ENCODE data around the gene MMP20. TPM values are rescaled to one million over a fixed set of nuclear protein-coding genes. Genes with fewer than 3 reads are reported as not detected.

The MMP20 gene
- total and polyA plus RNA-seq, 2 donors (not counting 3 experiments of a cell fraction or from before 2014, with no cell fraction given) = not detected

GRCh38 chr11:102589047-102589459 is 36.1 kb downstream of the MMP20 start:
- no peaks in the 10 kb centered on the region for H3K79me2 ChIP-seq (ENCODE audit: control insufficient read depth, insufficient read depth, low read length)
- TF ChIP-seq POLR2A (IDR thresholded peaks at IDR 0.05; ENCODE audit: low read depth, low read length) (no peak), GATA2 (IDR thresholded peaks at IDR 0.05; ENCODE audit: insufficient read depth, insufficient read length, low read depth, low read length) (no peak), FOS (IDR thresholded peaks at IDR 0.05; ENCODE audit: borderline replicate concordance, insufficient read depth, low read length) (no peak), MYC (IDR thresholded peaks at IDR 0.05; ENCODE audit: low read depth, low read length) (no peak), EZH2 (IDR thresholded peaks at IDR 0.05; ENCODE audit: borderline replicate concordance, low read depth, low read length, severe bottlenecking) (no peak), MAX (IDR thresholded peaks at IDR 0.05; ENCODE audit: insufficient read depth, insufficient read length) (no peak)
- no peak overlapping the region for H3K4me3 ChIP-seq (replicated peaks in 1 of 3; ENCODE audit: insufficient read depth in 1 of 3, low read depth in 1 of 3, low read length in 3 of 3)
- H3K4me1 ChIP-seq (ENCODE audit: control insufficient read depth, extremely low read depth, insufficient read depth, low read length) = no peaks in the 10 kb centered on the region
- intact Hi-C loops (cut with micrococcal nuclease) = no loop called here
- no peak for DNase-seq (ENCODE audit: low read depth, low spot score)
- H3K4me2 ChIP-seq (ENCODE audit: insufficient read depth, low read length) = no peak overlapping the region
- H3K9ac ChIP-seq (replicated peaks; ENCODE audit: extremely low read depth, insufficient read depth, low read length) = no peak overlapping the region
- POLR2A ChIA-PET = no interaction called here
- H3K9me3 ChIP-seq (replicated peaks; ENCODE audit: control insufficient read depth, insufficient read depth, low read length) = no peaks in the 10 kb centered on the region
- no peaks in the 10 kb centered on the region for H4K20me1 ChIP-seq (replicated peaks; ENCODE audit: control insufficient read depth, extremely low read depth, insufficient read depth, low read length)
- CTCF ChIA-PET = no interaction called here
- no TSS peak for BruUV-seq (replicated peaks)
- dilution Hi-C loops (cut with MboI; ENCODE audit: extremely low pct_ligation_motif_present, low sequenced_read_pairs) = no loop called here
- H3K9me1 ChIP-seq (replicated peaks; ENCODE audit: control insufficient read depth, extremely low read depth, insufficient read depth, low read length) = no peaks in the 10 kb centered on the region
- FAIRE-seq = no peak
- no peaks in the 10 kb centered on the region for H3K36me3 ChIP-seq (ENCODE audit: control insufficient read depth in 2 of 2, extremely low read depth in 1 of 2, insufficient read depth in 2 of 2, low read length in 2 of 2)
- no peak overlapping the region for H3K27ac ChIP-seq (ENCODE audit: insufficient read depth, low read depth, low read length)
- H2AFZ ChIP-seq (ENCODE audit: low read depth, low read length) = no peak overlapping the region
- no peaks in the 10 kb centered on the region for H3K27me3 ChIP-seq (ENCODE audit: control insufficient read depth in 2 of 2, insufficient read depth in 2 of 2, low read length in 2 of 2)

GRCh38 chr11:102587722-102588121 is 37.4 kb downstream of the MMP20 start:
- Histone ChIP-seq H3K27me3 (ENCODE audit: control insufficient read depth in 2 of 2, insufficient read depth in 2 of 2, low read length in 2 of 2) (no peaks in the 10 kb centered on the region), H3K4me3 (replicated peaks in 1 of 3; ENCODE audit: insufficient read depth in 1 of 3, low read depth in 1 of 3, low read length in 3 of 3) (no peak overlapping the region), H2AFZ (ENCODE audit: low read depth, low read length) (no peak overlapping the region), H3K79me2 (ENCODE audit: control insufficient read depth, insufficient read depth, low read length) (no peaks in the 10 kb centered on the region), H3K4me1 (ENCODE audit: control insufficient read depth, extremely low read depth, insufficient read depth, low read length) (no peaks in the 10 kb centered on the region), H3K36me3 (ENCODE audit: control insufficient read depth in 2 of 2, extremely low read depth in 1 of 2, insufficient read depth in 2 of 2, low read length in 2 of 2) (no peaks in the 10 kb centered on the region), H3K9me1 (replicated peaks; ENCODE audit: control insufficient read depth, extremely low read depth, insufficient read depth, low read length) (no peaks in the 10 kb centered on the region), H4K20me1 (replicated peaks; ENCODE audit: control insufficient read depth, extremely low read depth, insufficient read depth, low read length) (no peaks in the 10 kb centered on the region), H3K9me3 (replicated peaks; ENCODE audit: control insufficient read depth, insufficient read depth, low read length) (no peaks in the 10 kb centered on the region), H3K27ac (ENCODE audit: insufficient read depth, low read depth, low read length) (no peak overlapping the region), H3K9ac (replicated peaks; ENCODE audit: extremely low read depth, insufficient read depth, low read length) (no peak overlapping the region), H3K4me2 (ENCODE audit: insufficient read depth, low read length) (no peak overlapping the region)
- no peak for TF ChIP-seq POLR2AphosphoS5 (IDR thresholded peaks at IDR 0.05; ENCODE audit: insufficient read depth, low read depth, low read length)
- TF ChIP-seq CTCF (IDR thresholded peaks at IDR 0.05; ENCODE audit: extremely low read depth in 1 of 2, insufficient read depth in 1 of 2, low read depth in 1 of 2, low read length in 2 of 2) = no peak
- no peak for TF ChIP-seq MAX (IDR thresholded peaks at IDR 0.05; ENCODE audit: insufficient read depth, insufficient read length)
- TF ChIP-seq GATA2 (IDR thresholded peaks at IDR 0.05; ENCODE audit: insufficient read depth, insufficient read length, low read depth, low read length) = no peak
- TF ChIP-seq POLR2A (IDR thresholded peaks at IDR 0.05; ENCODE audit: low read depth, low read length) = no peak
- TF ChIP-seq JUN (IDR thresholded peaks at IDR 0.05; ENCODE audit: borderline replicate concordance, insufficient read depth, insufficient read length, low read depth) = no peak
- no peak for TF ChIP-seq FOS (IDR thresholded peaks at IDR 0.05; ENCODE audit: borderline replicate concordance, insufficient read depth, low read length)
- no peak for TF ChIP-seq EZH2 (IDR thresholded peaks at IDR 0.05; ENCODE audit: borderline replicate concordance, low read depth, low read length, severe bottlenecking)
- TF ChIP-seq MYC (IDR thresholded peaks at IDR 0.05; ENCODE audit: low read depth, low read length) = no peak
- no TSS peak for BruUV-seq (replicated peaks)
- intact Hi-C loops (cut with micrococcal nuclease) = no loop called here
- ChIA-PET POLR2A (no interaction called here), CTCF (no interaction called here)
- DNase-seq (ENCODE audit: low read depth, low spot score) = no peak
- dilution Hi-C loops (cut with MboI; ENCODE audit: extremely low pct_ligation_motif_present, low sequenced_read_pairs) = no loop called here
- FAIRE-seq = no peak

All from endothelial cell of umbilical vein (primary cell).